K562 (cell line): ENCODE results near the gene FGFR1OP2. TPM values are rescaled to one million over a fixed set of nuclear protein-coding genes. Genes with fewer than 3 reads are reported as not detected.

Experiments
- ATF7 ChIP-seq: fragments of 450-650 bp; IDR thresholded peaks from 2 replicates; pipeline ENCODE4 v1.7.1; 2014; ENCODE audit warnings: mild to moderate bottlenecking, moderate library complexity
- COPS2 ChIP-seq: fragments of 450-650 bp; conservative IDR thresholded peaks from 2 replicates; pipeline ENCODE4 v1.6.1; 2016; ENCODE audit warnings: mild to moderate bottlenecking, moderate library complexity
- ETV5 ChIP-seq: sonication (generic); formaldehyde crosslinking; IDR thresholded peaks from 2 replicates; pipeline ENCODE4 v1.4.0; 2020; ENCODE audit warnings: low read depth, mild to moderate bottlenecking, missing genetic modification reagents
- HOXB6 ChIP-seq: fragments of 250-450 bp; sonication (Bioruptor Pico); IDR thresholded peaks from 2 replicates; pipeline ENCODE4 v1.5.1; 2022; ENCODE audit warnings: mild to moderate bottlenecking, borderline replicate concordance
- NFRKB ChIP-seq: fragments of 450-650 bp; IDR thresholded peaks from 2 replicates; pipeline ENCODE4 v1.6.1; 2016; ENCODE audit warnings: low read depth
- PRDM10 ChIP-seq: fragments of 450-650 bp; IDR thresholded peaks from 2 replicates; pipeline ENCODE4 v1.6.1; 2018; ENCODE audit not compliant: partially characterized antibody
- RNF219 ChIP-seq: fragments of 250-450 bp; sonication (Bioruptor Pico); IDR thresholded peaks from 2 replicates; pipeline ENCODE4 v1.5.0; 2022; ENCODE audit warnings: mild to moderate bottlenecking
- SIN3B ChIP-seq: fragments of 450-650 bp; IDR thresholded peaks from 2 replicates; pipeline ENCODE4 v1.6.1; 2017; ENCODE audit warnings: low read depth, mild to moderate bottlenecking, moderate library complexity
- TSC22D4 ChIP-seq: fragments of 450-650 bp; IDR thresholded peaks from 2 replicates; pipeline ENCODE4 v1.6.1; 2016; ENCODE audit warnings: missing genetic modification characterization, missing biosample characterization, control low read depth
- ZBTB7A ChIP-seq: IDR thresholded peaks from 2 replicates; pipeline ENCODE4 v1.6.1; 2011; ENCODE audit warnings: low read depth, mild to moderate bottlenecking, low read length, moderate library complexity, borderline replicate concordance; ENCODE audit not compliant: control insufficient read depth
- ZNF316 ChIP-seq: fragments of 450-650 bp; IDR thresholded peaks from 2 replicates; pipeline ENCODE4 v1.6.1; 2016
- ZNF431 ChIP-seq: sonication (generic); formaldehyde crosslinking; IDR thresholded peaks from 2 replicates; pipeline ENCODE4 v1.8.0; 2022; ENCODE audit warnings: mild to moderate bottlenecking, missing genetic modification reagents
- polyA plus RNA-seq, 8 experiments: library from polyadenylated mRNA; depleted of rRNA in 4 of 8; stranded (reverse) in 5 of 8; unstranded in 3 of 8; fragments of >200 nt; fragmentation: Nextera tagmentation in 2 of 8; fragmentation: Illumina TruSeq in 1 of 8; extraction: Ambion mirVana in 2 of 8; extraction: Trizol in 1 of 8; gene quantifications; 2 replicates each; pipeline versions ENCODE4 v1.2.1 to v1.2.3, GENCODE V29; 2011 to 2014; ENCODE audit warnings: inconsistent platforms in 1 of 8, missing spikeins in 1 of 8
- total RNA-seq, 7 experiments: library from RNA; depleted of rRNA in 6 of 7; stranded (reverse); fragments of >200 nt in 6 of 7; fragmentation: Illumina TruSeq in 2 of 7; extraction: Trizol in 2 of 7; gene quantifications; 2 replicates each; pipeline versions ENCODE4 v1.2.1 to v1.2.3, GENCODE V29; 2011 to 2021; ENCODE audit warnings: low replicate concordance in 1 of 7

Gene FGFR1OP2
- total and polyA plus RNA-seq, 9 of the 15 experiments (the other 6 are each of a cell fraction or from before 2014, with no cell fraction given) = 31.6 to 49.0 (median 37.1) TPM

GRCh38 chr12:27012239-27012981, 74.1 kb downstream of the FGFR1OP2 start (continued):
- TF ChIP-seq PRDM10 = no peak
- TF ChIP-seq ATF7 = no peak
- no peak for TF ChIP-seq RNF219 (CRISPR knock-in tag)
- no peak for TF ChIP-seq NFRKB
- no peak for TF ChIP-seq TSC22D4 (tag)
- no peak for TF ChIP-seq ZBTB7A
- no peak for TF ChIP-seq COPS2
- no peak for TF ChIP-seq HOXB6 (CRISPR knock-in tag)
- no peak for TF ChIP-seq ZNF316
- TF ChIP-seq ETV5 = no peak
- TF ChIP-seq ZNF431 (CRISPR knock-in tag) = no peak
- no peak for TF ChIP-seq SIN3B
- TF ChIP-seq, all 486 proteins: peak for 0
